Motor neuron (in vitro differentiated cells): ENCODE data around the gene MCC. TPM values are rescaled to one million over a fixed set of nuclear protein-coding genes. Genes with fewer than 3 reads are reported as not detected.
A peak's percentile ranks its signal among the peaks of the same experiment; 100 is the strongest.

ENCODE experiments used
- ATAC-seq, 8 experiments: fragments of 200-7000 bp; cut with Tn5 transposase; replicated peaks in 6 of 8; 2 replicates each; pipeline ENCODE4 v1.8.0; 2021; ENCODE audit warnings: mild to moderate bottlenecking in 8 of 8, moderate library complexity in 8 of 8
- H3K27ac ChIP-seq, 2 donors: fragments of 250-450 bp; sonication (Bioruptor Pico); 2 replicates each; pipeline ENCODE4 v1.9.0; 2021; ENCODE audit warnings: antibody characterized with exemption in 2 of 2, mild to moderate bottlenecking in 2 of 2, moderate library complexity in 1 of 2
- H3K4me1 ChIP-seq, 2 donors: fragments of 250-450 bp; sonication (Bioruptor Pico); replicated peaks in 1 of 2; 2 replicates each; pipeline ENCODE4 v1.6.1; 2021; ENCODE audit warnings: antibody characterized with exemption in 2 of 2, mild to moderate bottlenecking in 2 of 2, moderate library complexity in 1 of 2
- H3K4me3 ChIP-seq, 5 donors: fragments of 250-450 bp; sonication (Bioruptor Pico); 2 replicates each; pipeline ENCODE4 v1.9.0; 2021; ENCODE audit warnings: antibody characterized with exemption in 5 of 5, mild to moderate bottlenecking in 5 of 5, moderate library complexity in 4 of 5
- WGBS, 10 experiments: fragments of 450-650 bp; shearing (Covaris generic); methylation state at CpG; one replicate each; pipeline ENCODE4 v1.0.0; 2022; 5-methylcytosine and 5-hydroxymethylcytosine counted together
- in situ Hi-C, 9 experiments: fragments of 400-800 bp; cut with MboI; loops; one replicate each; pipeline ENCODE4 v1.15.0; 2021; ENCODE audit warnings: low sequenced_read_pairs in 9 of 9, low pct_unique_long_range_greater_than_20kb in 2 of 9; ENCODE audit not compliant: unreplicated experiment in 9 of 9
- total RNA-seq, 8 experiments: library from RNA; unstranded; fragments of 300-600 nt; gene quantifications; 2 replicates each; pipeline versions ENCODE4 v1.2.3 to v1.2.4, GENCODE V29; 2022

The MCC gene
- total RNA-seq, 8 experiments from 2014 or later, result 6.7 to 66.0 (median 12.2) TPM

DNA sequence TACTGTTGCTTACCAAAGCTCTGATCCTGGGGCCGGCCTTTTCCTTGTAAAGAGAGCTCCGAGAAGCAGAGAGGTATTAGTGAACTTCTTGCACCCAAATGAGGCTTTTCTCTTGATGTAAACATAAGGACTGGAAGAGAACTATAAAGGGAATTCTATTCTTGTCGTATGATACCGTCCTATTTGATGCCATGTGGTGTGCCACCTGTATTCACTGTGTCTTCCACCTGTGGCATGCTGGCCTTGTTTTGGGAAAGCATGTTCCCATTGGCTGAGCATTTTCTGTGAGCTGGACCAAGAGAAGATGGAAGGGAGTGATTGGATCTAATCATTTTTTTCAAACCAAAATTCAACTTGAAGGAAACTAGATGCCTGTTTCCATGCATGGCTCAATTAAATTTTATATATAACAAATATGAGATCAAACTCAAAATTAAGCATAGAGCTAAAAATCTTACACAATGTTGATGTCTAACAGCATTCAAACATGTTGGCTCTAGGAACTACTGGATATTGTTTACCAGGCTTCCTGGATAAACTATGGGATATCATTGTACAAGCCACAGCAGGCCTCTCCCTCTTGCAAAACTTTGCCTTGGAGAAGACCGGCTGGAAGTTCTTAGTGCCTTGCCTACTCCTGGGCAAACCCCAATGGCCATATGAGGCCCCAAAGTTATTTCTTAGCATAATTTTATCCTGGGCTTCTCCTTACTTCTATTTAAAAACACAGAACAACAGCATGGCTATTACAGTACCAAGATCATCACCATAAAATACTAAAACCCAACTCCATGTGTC is 168.8 kb downstream of the MCC start:
- WGBS, 10 experiments, result 79 to 100% (median 96%) methylated on average over 1 to 5 of the region's 5 CpGs; no CpG with 5 or more reads in 3 of the 10 experiments
- peaks cover 0 to 10% of the 10 kb centered on the region in 2 donors for H3K4me1 ChIP-seq
- ATAC-seq, result no peak
- in situ Hi-C loops, result no loop called here
- no peak overlapping the region for H3K4me3 ChIP-seq
- no peak overlapping the region for H3K27ac ChIP-seq

DNA sequence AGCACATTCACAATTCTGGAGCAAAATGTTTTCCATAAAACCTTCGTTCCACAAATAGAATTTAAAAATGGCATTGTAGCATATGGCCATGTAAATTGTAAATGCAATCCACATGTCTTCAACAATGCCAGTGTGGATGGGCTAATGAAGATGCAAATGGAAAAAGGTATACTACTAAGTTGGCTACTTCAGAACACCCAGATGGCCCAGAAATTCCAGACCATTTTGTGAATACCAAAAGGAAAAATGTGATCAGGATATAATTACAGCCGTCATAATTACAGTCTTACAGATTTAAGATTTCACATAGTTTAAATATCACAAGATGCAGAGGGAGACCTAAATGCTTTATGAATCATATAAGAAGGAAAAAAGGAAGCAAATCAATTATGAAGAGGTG is 170.6 kb downstream of the MCC start:
- Histone ChIP-seq H3K4me3 (no peak overlapping the region), H3K4me1 (peaks cover 0 to 10% of the 10 kb centered on the region in 2 donors), H3K27ac (no peak overlapping the region)
- in situ Hi-C loops, result no loop called here
- ATAC-seq, result no peak
- WGBS, 10 experiments, result 0 to 100% (median 90%) methylated on average over 2 of the region's 2 CpGs; no CpG with 5 or more reads in 1 of the 10 experiments

- peaks cover 0 to 2% of the 10 kb centered on the region in 2 donors for H3K4me1 ChIP-seq
- H3K27ac ChIP-seq, result no peak overlapping the region
- 80 to 100% (median 85%) methylated on average over 2 to 4 of the region's 5 CpGs; no CpG with 5 or more reads in 3 of the 10 experiments for WGBS, 10 experiments
- no peak overlapping the region for H3K4me3 ChIP-seq
- ATAC-seq, result no peak
- in situ Hi-C loops, result no loop called here
Measured at GRCh38 chr5:113311301-113311700, 177.0 kb downstream of the MCC start.

GRCh38 chr5:113302120-113302519 is 186.1 kb downstream of the MCC start:
- no peak for ATAC-seq
- no peak overlapping the region for H3K4me3 ChIP-seq
- in situ Hi-C loops, result no loop called here
- no peak overlapping the region for H3K27ac ChIP-seq
- no peaks in the 10 kb centered on the region for H3K4me1 ChIP-seq
- 67 to 100% (median 85%) methylated on average over 1 to 2 of the region's 2 CpGs for WGBS, 10 experiments

DNA sequence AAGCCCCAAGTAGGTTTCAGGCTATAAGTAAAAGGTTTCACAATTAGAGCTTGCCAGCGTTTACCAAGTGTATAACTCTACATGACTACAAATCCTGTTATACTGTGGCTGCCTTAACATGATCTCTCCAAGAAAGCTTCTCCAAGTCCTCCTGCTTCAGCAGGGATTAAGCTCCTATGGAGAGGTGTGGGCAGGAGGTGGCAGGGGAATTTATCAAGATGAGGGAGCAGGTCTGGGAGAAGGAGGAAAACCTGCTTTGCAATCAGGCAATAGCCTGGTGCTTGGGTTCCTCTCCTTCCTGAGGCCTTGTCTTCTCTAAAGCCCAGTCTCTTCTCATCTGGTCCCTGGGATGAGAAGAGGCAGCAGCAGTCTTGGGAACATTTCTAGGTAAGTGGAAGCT is 188.7 kb downstream of the MCC start:
- no peak for ATAC-seq
- no peak overlapping the region for H3K27ac ChIP-seq
- peaks cover 7 to 12% of the 10 kb centered on the region in 2 donors for H3K4me1 ChIP-seq
- no peak overlapping the region for H3K4me3 ChIP-seq
- WGBS, 10 experiments, result 100% methylated on average over 1 of the region's 1 CpG; no CpG with 5 or more reads in 5 of the 10 experiments
- in situ Hi-C loops, result no loop called here

DNA sequence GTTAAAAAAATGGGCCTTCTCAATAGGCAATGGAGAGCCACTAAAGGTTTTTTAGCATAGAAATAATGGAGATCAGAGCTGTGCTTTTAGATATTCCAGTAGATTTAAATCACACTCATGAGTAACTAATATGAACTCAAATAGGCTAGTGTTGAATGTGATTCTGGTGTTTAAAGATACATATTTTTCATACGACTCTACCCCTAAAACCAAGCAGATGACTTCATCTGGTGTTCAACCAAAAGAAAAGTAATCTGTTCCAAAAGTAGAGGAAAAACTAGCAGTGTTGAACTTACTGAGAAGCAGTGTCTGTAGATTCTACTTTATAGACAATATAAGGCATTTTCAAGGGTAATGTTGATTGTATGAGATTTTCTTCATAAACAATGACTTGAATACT is 191.6 kb downstream of the MCC start:
- H3K4me3 ChIP-seq, result no peak overlapping the region
- no peak for ATAC-seq
- H3K4me1 ChIP-seq, result peaks cover 17% of the 10 kb centered on the region in 2 donors
- H3K27ac ChIP-seq, result no peak overlapping the region
- 100% methylated on average over 1 of the region's 1 CpG; no CpG with 5 or more reads in 8 of the 10 experiments for WGBS, 10 experiments
- in situ Hi-C loops, result no loop called here

GRCh38 chr5:113295111-113295539 is 193.1 kb downstream of the MCC start:
- WGBS, 10 experiments, result 0 to 40% (median 7%) methylated on average over 1 to 7 of the region's 8 CpGs; no CpG with 5 or more reads in 3 of the 10 experiments
- Histone ChIP-seq H3K27ac (no peak overlapping the region), H3K4me3 (peak overlapping the region; percentile 61 to 73 (median 65)), H3K4me1 (peaks cover 17% of the 10 kb centered on the region in 2 donors)
- in situ Hi-C loops, result no loop called here
- ATAC-seq, result peak; percentile 2 to 30 (median 19)

DNA sequence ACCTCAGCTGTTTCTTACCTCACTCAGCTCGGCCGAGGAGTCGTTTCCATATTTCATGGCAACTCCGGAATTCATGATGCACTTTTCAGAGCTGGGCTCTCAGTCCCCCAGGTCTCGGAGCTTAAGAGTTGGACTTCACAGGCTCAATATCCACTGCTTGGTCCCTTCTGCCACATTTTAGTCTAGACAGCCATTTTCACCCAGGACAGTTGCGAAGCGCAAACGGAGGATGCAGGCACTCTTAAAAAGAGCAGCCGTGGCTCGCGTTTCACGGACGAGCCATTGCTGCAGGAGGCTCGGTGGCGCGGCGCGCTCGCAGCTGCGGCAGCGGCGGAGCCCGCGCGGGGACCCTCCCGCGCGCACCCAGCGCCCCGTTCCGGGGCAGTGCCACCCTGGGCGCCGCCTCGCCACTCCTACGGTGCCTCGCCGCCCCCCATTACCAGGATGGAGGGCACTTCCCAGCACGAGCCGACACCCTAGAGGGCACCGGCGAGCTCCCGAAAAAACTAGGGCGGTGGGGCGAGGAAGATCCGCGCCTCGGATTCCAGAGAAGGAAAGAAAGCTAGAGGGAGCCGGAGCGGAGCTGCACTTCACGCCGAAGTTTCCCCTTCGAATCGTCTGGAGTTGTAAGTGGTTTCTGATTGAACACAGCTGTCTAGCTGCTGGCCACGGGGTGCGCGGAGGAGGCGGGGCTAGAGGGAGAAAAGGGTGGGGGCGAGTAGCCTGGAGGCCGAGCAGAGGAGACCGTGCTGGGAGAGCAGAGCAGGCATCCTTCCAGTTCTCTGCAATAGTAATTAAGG is 193.7 kb downstream of the MCC start:
- ATAC-seq, result peak; percentile 91 to 97 (median 96)
- Histone ChIP-seq H3K4me3 (peak overlapping the region; percentile 61 to 73 (median 65)), H3K4me1 (peaks cover 17 to 19% of the 10 kb centered on the region in 2 donors), H3K27ac (peak overlapping the region in 1 of 2 donors; percentile 9)
- in situ Hi-C loops, result no loop called here
- WGBS, 10 experiments, result 0 to 1% (median 0%) methylated on average over 3 to 14 of the region's 60 CpGs; no CpG with 5 or more reads in 4 of the 10 experiments

DNA sequence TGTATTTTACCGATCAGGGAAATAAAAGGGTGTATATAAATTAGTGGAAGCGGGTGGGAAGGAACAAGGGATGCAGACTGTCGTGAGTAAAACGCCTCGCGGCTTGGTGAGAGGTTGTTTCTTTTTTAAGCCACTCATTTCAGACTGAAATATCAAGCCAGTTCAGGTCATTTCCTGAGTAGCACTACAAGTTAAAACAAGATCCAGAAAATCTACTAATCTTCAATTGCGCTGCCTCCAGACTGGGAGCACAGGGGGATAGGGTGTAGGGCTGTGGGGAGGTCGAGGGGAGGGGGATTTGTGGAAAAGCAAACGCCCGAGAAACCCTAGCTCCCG is 194.3 kb downstream of the MCC start:
- peak in 3 of 8 experiments; percentile 0 to 7 (median 3) for ATAC-seq
- in situ Hi-C loops, result no loop called here
- WGBS, 10 experiments, result 0 to 5% (median 0%) methylated on average over 1 to 8 of the region's 11 CpGs; no CpG with 5 or more reads in 4 of the 10 experiments
- Histone ChIP-seq H3K4me3 (peak overlapping the region; percentile 61 to 73 (median 65)), H3K27ac (no peak overlapping the region), H3K4me1 (peaks cover 17 to 19% of the 10 kb centered on the region in 2 donors)

DNA sequence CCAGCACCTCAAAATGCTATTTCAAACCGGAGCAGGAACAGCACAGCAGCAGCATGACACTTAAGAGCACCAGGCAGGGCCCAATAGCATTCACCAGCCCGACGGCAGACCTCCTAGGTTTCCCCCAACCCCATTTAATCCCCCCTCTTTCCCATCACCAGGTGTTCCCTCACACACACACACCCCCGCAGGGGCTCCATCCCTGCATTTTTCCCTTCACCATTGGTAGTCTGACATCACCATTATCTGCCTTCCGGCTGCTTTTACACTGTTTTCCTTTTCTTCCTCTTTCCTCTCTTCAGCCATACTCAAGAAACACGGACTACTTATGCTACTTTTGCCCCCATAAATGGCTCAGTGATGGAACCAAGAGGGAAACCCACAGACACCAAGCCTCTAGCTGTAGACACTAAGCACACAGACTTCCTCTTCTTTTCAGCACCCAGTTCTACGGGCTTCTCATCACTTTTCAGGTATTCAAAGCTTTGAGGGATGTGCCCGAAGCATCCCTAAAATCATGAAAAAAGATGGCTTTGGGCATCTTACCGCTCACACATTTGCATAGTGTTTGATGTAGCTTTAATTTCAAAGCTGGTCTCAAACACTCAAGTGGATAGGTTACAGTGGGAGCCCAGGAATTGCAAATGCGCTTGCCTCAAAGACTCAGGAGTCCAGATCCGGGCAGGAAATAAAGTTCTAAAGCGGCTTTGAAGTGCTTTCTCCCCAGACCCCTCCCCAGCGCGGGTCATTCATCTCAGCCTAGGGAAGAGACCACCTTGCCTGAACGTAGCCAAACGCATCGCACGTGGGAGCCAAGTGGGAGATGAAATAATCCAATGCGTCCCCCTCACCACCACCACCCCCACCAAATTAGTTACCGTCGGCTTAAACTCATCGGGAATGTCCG is 194.9 kb downstream of the MCC start:
- Histone ChIP-seq H3K27ac (no peak overlapping the region), H3K4me1 (peaks cover 17 to 19% of the 10 kb centered on the region in 2 donors), H3K4me3 (peak overlapping the region; percentile 61 to 73 (median 65))
- no peak for ATAC-seq
- in situ Hi-C loops, result no loop called here
- 0 to 20% (median 4%) methylated on average over 1 to 20 of the region's 23 CpGs; no CpG with 5 or more reads in 1 of the 10 experiments for WGBS, 10 experiments

DNA sequence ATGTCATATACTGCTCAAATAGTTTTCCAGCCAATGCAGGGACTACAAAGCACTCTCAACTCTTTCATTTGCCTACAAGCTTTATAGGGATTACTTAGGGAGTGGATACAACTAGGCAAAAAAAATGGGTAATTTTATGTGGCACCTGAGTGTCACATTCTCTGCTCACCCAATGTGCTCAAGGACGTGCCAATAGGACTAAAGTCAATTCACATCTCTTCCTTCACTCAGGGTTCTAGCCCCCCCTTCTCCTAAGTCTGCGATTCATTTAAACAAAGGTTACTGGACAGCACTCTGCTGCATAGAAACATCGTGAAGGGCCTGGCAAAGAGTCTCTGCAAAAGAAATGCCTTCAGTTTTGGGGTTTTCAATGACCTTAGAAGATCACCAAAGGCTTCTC is 195.8 kb downstream of the MCC start:
- Histone ChIP-seq H3K27ac (no peak overlapping the region), H3K4me3 (peak overlapping the region in 4 of 5 donors; percentile 63 to 73 (median 66)), H3K4me1 (peaks cover 17 to 19% of the 10 kb centered on the region in 2 donors)
- in situ Hi-C loops, result no loop called here
- ATAC-seq, result no peak
- WGBS, 10 experiments, result 17 to 80% (median 39%) methylated on average over 1 to 3 of the region's 3 CpGs; no CpG with 5 or more reads in 2 of the 10 experiments

DNA sequence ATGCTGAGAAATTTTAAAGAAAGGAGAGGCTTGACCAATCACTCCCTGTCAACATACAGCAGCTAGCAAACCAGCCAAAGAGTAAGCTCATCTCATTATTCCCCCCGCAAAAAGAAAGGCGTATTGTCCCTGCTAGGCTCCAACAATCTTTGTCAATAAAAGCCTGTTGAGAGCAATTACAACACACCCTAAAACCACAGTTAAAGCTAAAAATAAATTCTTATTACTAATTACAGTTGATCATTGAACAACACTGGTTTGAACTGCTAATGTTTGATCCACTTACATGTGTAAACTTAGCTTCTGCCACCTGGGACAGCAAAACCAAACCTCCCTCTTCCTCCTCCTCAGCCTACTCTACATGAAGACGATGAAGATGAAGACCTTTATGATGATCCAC is 204.7 kb downstream of the MCC start:
- no peak for ATAC-seq
- peaks cover 0 to 10% of the 10 kb centered on the region in 2 donors for H3K4me1 ChIP-seq
- H3K27ac ChIP-seq, result no peak overlapping the region
- in situ Hi-C loops, result no loop called here
- whole genome bisulfite sequencing, 10 experiments, result 70 to 100% (median 100%) methylated on average over 1 to 3 of the region's 3 CpGs; no CpG with 5 or more reads in 1 of the 10 experiments
- H3K4me3 ChIP-seq, result no peak overlapping the region
